ENCODE data around the gene PSEN2.

- no peak for TF ChIP-seq CTCF (IDR thresholded peaks at IDR 0.05; ENCODE audit: low read depth, low read length)
- TF ChIP-seq EZH2phosphoT487 (IDR thresholded peaks at IDR 0.05; ENCODE audit: low read depth), result no peak
These were observed 4.4 kb downstream of the PSEN2 start for GRCh38 chr1:226874579-226875425.
